Measurements from ENCODE around the gene DLGAP1.
A peak's percentile ranks its signal among the peaks of the same experiment; 100 is the strongest.

The DLGAP1 gene

GRCh38 chr18:3460823-3461398, 994.2 kb downstream of the DLGAP1 start:
- no peak for DNase-seq (ENCODE audit: low read depth)

- no peak for DNase-seq (ENCODE audit: low read depth)
Observed at GRCh38 chr18:3458952-3459853, 995.9 kb downstream of the DLGAP1 start.

- DNase-seq (ENCODE audit: low read depth): no peak
Observed at GRCh38 chr18:3458378-3458777, 996.7 kb downstream of the DLGAP1 start.

GRCh38 chr18:3457261-3457724, 997.8 kb downstream of the DLGAP1 start:
- DNase-seq (ENCODE audit: low read depth): no peak

- DNase-seq (ENCODE audit: low read depth): no peak
Observed at GRCh38 chr18:3456686-3457069, 998.4 kb downstream of the DLGAP1 start.

GRCh38 chr18:3455907-3456685, 999.0 kb downstream of the DLGAP1 start:
- DNase-seq (ENCODE audit: low read depth): no peak

- no peak for DNase-seq (ENCODE audit: low read depth)
Observed at GRCh38 chr18:3455090-3455635, 999.9 kb downstream of the DLGAP1 start.

- DNase-seq (ENCODE audit: low read depth): no peak
Observed at GRCh38 chr18:3454365-3455089, 1000.6 kb downstream of the DLGAP1 start.

- peak; percentile 43 for DNase-seq (ENCODE audit: low read depth)
Observed at GRCh38 chr18:3453540-3454364, 1001.4 kb downstream of the DLGAP1 start.

GRCh38 chr18:3452750-3453539, 1002.2 kb downstream of the DLGAP1 start:
- DNase-seq (ENCODE audit: low read depth): no peak

GRCh38 chr18:3451989-3452749, 1002.9 kb downstream of the DLGAP1 start:
- peak; percentile 10 for DNase-seq (ENCODE audit: low read depth)

- peak; percentile 79 for DNase-seq (ENCODE audit: low read depth)
Observed at GRCh38 chr18:3451183-3451988, 1003.7 kb downstream of the DLGAP1 start.

GRCh38 chr18:3450799-3451182, 1004.3 kb downstream of the DLGAP1 start:
- no peak for DNase-seq (ENCODE audit: low read depth)

GRCh38 chr18:3450012-3450798, 1004.9 kb downstream of the DLGAP1 start, which contains the start of gene TGIF1:
Gene TGIF1, plus strand, starts transcription at chr18:3450172. Its CDS starts 318 bp downstream, at chr18:3450490.
- DNase-seq (ENCODE audit: low read depth): peak; percentile 44

GRCh38 chr18:3449512-3450011, 1005.5 kb downstream of the DLGAP1 start:
- DNase-seq (ENCODE audit: low read depth): peak; percentile 65

- DNase-seq (ENCODE audit: low read depth): peak; percentile 36
Observed at GRCh38 chr18:3448838-3449511, 1006.1 kb downstream of the DLGAP1 start.

Measured in activated T-cell treated with anti-CD3 and anti-CD28 coated beads for 24 hours (primary cell).